ENCODE data around the gene ITPR3. TPM values are rescaled to one million over a fixed set of nuclear protein-coding genes. Genes with fewer than 3 reads are reported as not detected.

ITPR3 gene
- total and polyA plus RNA-seq, 2 donors (not counting 3 experiments of a cell fraction or from before 2014, with no cell fraction given): 28.8 to 52.2 TPM

- intact Hi-C loops (cut with micrococcal nuclease) (no loop called here), dilution Hi-C loops (cut with MboI; ENCODE audit: extremely low pct_ligation_motif_present, low sequenced_read_pairs) (no loop called here)
- H3K9me3 ChIP-seq (replicated peaks; ENCODE audit: control insufficient read depth, insufficient read depth, low read length): no peaks in the 10 kb centered on the region
- no peak overlapping the region for H3K4me3 ChIP-seq (replicated peaks in 1 of 3; ENCODE audit: insufficient read depth in 1 of 3, low read depth in 1 of 3, low read length in 3 of 3)
- no peaks in the 10 kb centered on the region for H3K27me3 ChIP-seq (ENCODE audit: control insufficient read depth in 2 of 2, insufficient read depth in 2 of 2, low read length in 2 of 2)
- H3K36me3 ChIP-seq (ENCODE audit: control insufficient read depth in 2 of 2, extremely low read depth in 1 of 2, insufficient read depth in 2 of 2, low read length in 2 of 2): peaks cover 0 to 21% of the 10 kb centered on the region in 2 experiments
- ChIA-PET POLR2A (no interaction called here), CTCF (interaction anchor here (0.9 to 1.0 kb wide), 2 partner anchors 34 to 73 kb away, joined by 4 read pairs; no protein-coding TSS in a partner anchor)
- FAIRE-seq (no peak), DNase-seq (ENCODE audit: low read depth, low spot score) (no peak)
- no peak overlapping the region for H2AFZ ChIP-seq (ENCODE audit: low read depth, low read length)
- H4K20me1 ChIP-seq (replicated peaks; ENCODE audit: control insufficient read depth, extremely low read depth, insufficient read depth, low read length): no peaks in the 10 kb centered on the region
- no peak overlapping the region for H3K9ac ChIP-seq (replicated peaks; ENCODE audit: extremely low read depth, insufficient read depth, low read length)
- H3K9me1 ChIP-seq (replicated peaks; ENCODE audit: control insufficient read depth, extremely low read depth, insufficient read depth, low read length): no peaks in the 10 kb centered on the region
- H3K4me1 ChIP-seq (ENCODE audit: control insufficient read depth, extremely low read depth, insufficient read depth, low read length): no peaks in the 10 kb centered on the region
- TF ChIP-seq GATA2 (IDR thresholded peaks at IDR 0.05; ENCODE audit: insufficient read depth, insufficient read length, low read depth, low read length) (no peak), POLR2A (IDR thresholded peaks at IDR 0.05; ENCODE audit: low read depth, low read length) (no peak), JUN (IDR thresholded peaks at IDR 0.05; ENCODE audit: borderline replicate concordance, insufficient read depth, insufficient read length, low read depth) (no peak)
- no peak overlapping the region for H3K27ac ChIP-seq (ENCODE audit: insufficient read depth, low read depth, low read length)
- no peak overlapping the region for H3K4me2 ChIP-seq (ENCODE audit: insufficient read depth, low read length)
- H3K79me2 ChIP-seq (ENCODE audit: control insufficient read depth, insufficient read depth, low read length): no peaks in the 10 kb centered on the region
- BruUV-seq (replicated peaks): no TSS peak
Measured at GRCh38 chr6:33662318-33662717, 41.2 kb downstream of the ITPR3 start.

- H3K4me3 ChIP-seq (replicated peaks in 1 of 3; ENCODE audit: insufficient read depth in 1 of 3, low read depth in 1 of 3, low read length in 3 of 3): no peak overlapping the region
- intact Hi-C loops (cut with micrococcal nuclease) (no loop called here), dilution Hi-C loops (cut with MboI; ENCODE audit: extremely low pct_ligation_motif_present, low sequenced_read_pairs) (no loop called here)
- BruUV-seq (replicated peaks): no TSS peak
- H3K4me2 ChIP-seq (ENCODE audit: insufficient read depth, low read length): no peak overlapping the region
- H3K9ac ChIP-seq (replicated peaks; ENCODE audit: extremely low read depth, insufficient read depth, low read length): no peak overlapping the region
- no peak overlapping the region for H2AFZ ChIP-seq (ENCODE audit: low read depth, low read length)
- no peak for DNase-seq (ENCODE audit: low read depth, low spot score)
- no peak for FAIRE-seq
- no peaks in the 10 kb centered on the region for H3K79me2 ChIP-seq (ENCODE audit: control insufficient read depth, insufficient read depth, low read length)
- no peak overlapping the region for H3K27ac ChIP-seq (ENCODE audit: insufficient read depth, low read depth, low read length)
- H4K20me1 ChIP-seq (replicated peaks; ENCODE audit: control insufficient read depth, extremely low read depth, insufficient read depth, low read length): no peaks in the 10 kb centered on the region
- no peaks in the 10 kb centered on the region for H3K4me1 ChIP-seq (ENCODE audit: control insufficient read depth, extremely low read depth, insufficient read depth, low read length)
- no peak for TF ChIP-seq POLR2AphosphoS5 (IDR thresholded peaks at IDR 0.05; ENCODE audit: insufficient read depth, low read depth, low read length)
- TF ChIP-seq JUN (IDR thresholded peaks at IDR 0.05; ENCODE audit: borderline replicate concordance, insufficient read depth, insufficient read length, low read depth): no peak
- TF ChIP-seq GATA2 (IDR thresholded peaks at IDR 0.05; ENCODE audit: insufficient read depth, insufficient read length, low read depth, low read length): no peak
- no peak for TF ChIP-seq FOS (IDR thresholded peaks at IDR 0.05; ENCODE audit: borderline replicate concordance, insufficient read depth, low read length)
- no peak for TF ChIP-seq EZH2 (IDR thresholded peaks at IDR 0.05; ENCODE audit: borderline replicate concordance, low read depth, low read length, severe bottlenecking)
- no peak for TF ChIP-seq POLR2A (IDR thresholded peaks at IDR 0.05; ENCODE audit: low read depth, low read length)
- TF ChIP-seq MYC (IDR thresholded peaks at IDR 0.05; ENCODE audit: low read depth, low read length): no peak
- no peak for TF ChIP-seq CTCF (IDR thresholded peaks at IDR 0.05; ENCODE audit: extremely low read depth in 1 of 2, insufficient read depth in 1 of 2, low read depth in 1 of 2, low read length in 2 of 2)
- TF ChIP-seq MAX (IDR thresholded peaks at IDR 0.05; ENCODE audit: insufficient read depth, insufficient read length): no peak
- H3K36me3 ChIP-seq (ENCODE audit: control insufficient read depth in 2 of 2, extremely low read depth in 1 of 2, insufficient read depth in 2 of 2, low read length in 2 of 2): peaks cover 0 to 25% of the 10 kb centered on the region in 2 experiments
- ChIA-PET CTCF (no interaction called here), POLR2A (no interaction called here)
- no peaks in the 10 kb centered on the region for H3K27me3 ChIP-seq (ENCODE audit: control insufficient read depth in 2 of 2, insufficient read depth in 2 of 2, low read length in 2 of 2)
- no peaks in the 10 kb centered on the region for H3K9me3 ChIP-seq (replicated peaks; ENCODE audit: control insufficient read depth, insufficient read depth, low read length)
- no peaks in the 10 kb centered on the region for H3K9me1 ChIP-seq (replicated peaks; ENCODE audit: control insufficient read depth, extremely low read depth, insufficient read depth, low read length)
Measured at GRCh38 chr6:33663028-33663427, 41.9 kb downstream of the ITPR3 start.

Measured in endothelial cell of umbilical vein (primary cell).